Stomach (tissue), 9 donors: ENCODE data around the gene FAM222B. TPM values are rescaled to one million over a fixed set of nuclear protein-coding genes. Genes with fewer than 3 reads are reported as not detected.

Experiments
- DNase-seq, 2 donors: peaks; one replicate each; pipeline versions ENCODE4 v3.0.0 to v3.0.0-alpha.2; 2013 to 2019
- H3K27ac ChIP-seq, 5 donors: fragments of 200-600 bp in 4 of 5; sonication (generic) in 4 of 5; one replicate each; pipeline ENCODE4 v1.5.1; 2013 to 2019; ENCODE audit warnings: mild to moderate bottlenecking in 1 of 5, moderate library complexity in 1 of 5
- H3K27me3 ChIP-seq, 3 donors: fragments of 200-600 bp; sonication (generic); one replicate each; pipeline ENCODE4 v1.5.1; 2017 to 2019; ENCODE audit warnings: mixed run types in 1 of 3
- H3K36me3 ChIP-seq, 4 donors: fragments of 200-600 bp; sonication (generic); 1 replicate in 3 of 4; 2 replicates in 1 of 4; pipeline ENCODE4 v1.5.1; 2016 to 2019
- H3K4me1 ChIP-seq, 4 donors: fragments of 200-600 bp; sonication (generic); one replicate each; pipeline ENCODE4 v1.5.1; 2016 to 2019
- H3K4me3 ChIP-seq, 4 donors: fragments of 200-600 bp; sonication (generic) in 3 of 4; one replicate each; pipeline ENCODE4 v1.5.1; 2016 to 2019; ENCODE audit warnings: mild to moderate bottlenecking in 1 of 4
- H3K9me3 ChIP-seq, 4 donors: fragments of 200-600 bp; sonication (generic); one replicate each; pipeline ENCODE4 v1.5.1; 2016 to 2019
- CTCF ChIP-seq, 7 experiments: fragments of 450-650 bp in 4 of 7; fragments of 200-600 bp in 3 of 7; sonication (generic) in 3 of 7; IDR thresholded peaks; one replicate each; pipeline ENCODE4 v1.5.1; 2016 to 2019; ENCODE audit warnings: antibody characterized with exemption in 7 of 7, control low read depth in 2 of 7, mild to moderate bottlenecking in 1 of 7
- EP300 ChIP-seq: sonication (generic); formaldehyde crosslinking; IDR thresholded peaks from one replicate; pipeline ENCODE4 v1.6.1; 2017; ENCODE audit warnings: antibody characterized with exemption
- POLR2A ChIP-seq, 4 donors: fragments of 450-650 bp; IDR thresholded peaks; one replicate each; pipeline ENCODE4 v1.6.1; 2016; ENCODE audit warnings: antibody characterized with exemption in 4 of 4, control low read depth in 2 of 4, mild to moderate bottlenecking in 1 of 4, moderate library complexity in 1 of 4
- POLR2AphosphoS5 ChIP-seq, 3 donors: sonication (generic); formaldehyde crosslinking; IDR thresholded peaks; one replicate each; pipeline ENCODE4 v1.6.1; 2016; ENCODE audit warnings: antibody characterized with exemption in 3 of 3
- WGBS, 5 donors: extraction: QIAGEN DNeasy Blood & Tissue Kit in 3 of 5; methylation state at CpG; one replicate each; pipeline versions ENCODE4 v1.1.5 to v1.1.7; 2013 to 2018; 5-methylcytosine and 5-hydroxymethylcytosine counted together
- intact Hi-C: fragments of 100-400 bp; cut with DNase I; formaldehyde crosslinking; loops from one replicate; pipeline ENCODE4 v1.15.1; 2023; ENCODE audit warnings: low total_unique reads
- polyA plus RNA-seq, 3 donors: library from polyadenylated mRNA; stranded (reverse); fragments of 200-250 nt; gene quantifications; one replicate each; pipeline ENCODE4 v1.2.3, GENCODE V29; 2013
- total RNA-seq, 5 donors: library from RNA; depleted of rRNA; stranded (reverse); fragments of >200 nt; gene quantifications; one replicate each; pipeline versions ENCODE4 v1.1.0 to v1.2.3, GENCODE V29; 2014 to 2016
- donor health status: healthy with polysubstance abuse.
- donor health status: Bipolar disorder and iron deficiency.
- donor health status: healthy.

FAM222B gene
- total and polyA plus RNA-seq, 8 donors = 4.4 to 29.6 (median 8.6) TPM

- Histone ChIP-seq H3K4me3 (no peak overlapping the region), H3K4me1 (no peaks in the 10 kb centered on the region), H3K36me3 (peaks cover 0 to 14% (median 9%) of the 10 kb centered on the region in 4 donors), H3K9me3 (no peaks in the 10 kb centered on the region), H3K27me3 (no peaks in the 10 kb centered on the region), H3K27ac (no peak overlapping the region)
- WGBS, 5 donors = 81 to 90% (median 88%) methylated on average over 7 of the region's 7 CpGs
- DNase-seq = no peak
- intact Hi-C loops = no loop called here
- TF ChIP-seq CTCF (IDR thresholded peaks at IDR 0.05) (no peak), POLR2A (IDR thresholded peaks at IDR 0.05) (no peak), EP300 (no peak), POLR2AphosphoS5 (IDR thresholded peaks at IDR 0.05) (no peak)
Measured at GRCh38 chr17:28873839-28874238, 31.2 kb upstream of the FAM222B start.

- H3K9me3 ChIP-seq = no peaks in the 10 kb centered on the region
- no peaks in the 10 kb centered on the region for H3K36me3 ChIP-seq
- peaks cover 0 to 1% (median 0%) of the 10 kb centered on the region in 4 donors for H3K4me1 ChIP-seq
- 67 to 85% (median 82%) methylated on average over 6 of the region's 6 CpGs for WGBS, 5 donors
- peak overlapping the region in 1 of 5 donors; percentile 31 for H3K27ac ChIP-seq
- H3K27me3 ChIP-seq = no peaks in the 10 kb centered on the region
- TF ChIP-seq POLR2A (IDR thresholded peaks at IDR 0.05) = no peak
- peak in 1 of 2 donors; percentile 35 for DNase-seq
- intact Hi-C loops = no loop called here
- H3K4me3 ChIP-seq = no peak overlapping the region
Measured at GRCh38 chr17:28871056-28871579, 28.5 kb upstream of the FAM222B start.

- no peak for DNase-seq
- Histone ChIP-seq H3K27me3 (no peaks in the 10 kb centered on the region), H3K9me3 (no peaks in the 10 kb centered on the region), H3K4me1 (peaks cover 0 to 11% (median 0%) of the 10 kb centered on the region in 4 donors), H3K27ac (no peak overlapping the region), H3K4me3 (no peak overlapping the region), H3K36me3 (no peaks in the 10 kb centered on the region)
- TF ChIP-seq CTCF (IDR thresholded peaks at IDR 0.05) (no peak), EP300 (no peak), POLR2AphosphoS5 (IDR thresholded peaks at IDR 0.05) (no peak), POLR2A (IDR thresholded peaks at IDR 0.05) (no peak)
- intact Hi-C loops = no loop called here
- WGBS, 5 donors = 86 to 94% (median 90%) methylated on average over 7 of the region's 7 CpGs
Measured at GRCh38 chr17:28867276-28867675, 24.7 kb upstream of the FAM222B start.

GRCh38 chr17:28865946-28866752 is 23.6 kb upstream of the FAM222B start:
- Histone ChIP-seq H3K4me3 (no peak overlapping the region), H3K27ac (peak overlapping the region in 3 of 5 donors; percentile 13 to 70 (median 69)), H3K36me3 (peaks cover 0 to 10% (median 5%) of the 10 kb centered on the region in 4 donors), H3K9me3 (no peaks in the 10 kb centered on the region), H3K27me3 (no peaks in the 10 kb centered on the region), H3K4me1 (peaks cover 0 to 11% (median 0%) of the 10 kb centered on the region in 4 donors)
- TF ChIP-seq EP300 (no peak), POLR2A (IDR thresholded peaks at IDR 0.05) (no peak)
- 75 to 90% (median 86%) methylated on average over 13 of the region's 13 CpGs for WGBS, 5 donors
- intact Hi-C loops = no loop called here
- DNase-seq = no peak

GRCh38 chr17:28864991-28865849 is 22.6 kb upstream of the FAM222B start:
- Histone ChIP-seq H3K27ac (peak overlapping the region; percentile 13 to 83 (median 69)), H3K4me1 (peaks cover 0 to 11% (median 0%) of the 10 kb centered on the region in 4 donors), H3K4me3 (no peak overlapping the region), H3K36me3 (peaks cover 8 to 20% (median 14%) of the 10 kb centered on the region in 4 donors), H3K27me3 (no peaks in the 10 kb centered on the region), H3K9me3 (no peaks in the 10 kb centered on the region)
- peak; percentile 51 to 76 for DNase-seq
- no peak for TF ChIP-seq EP300
- TF ChIP-seq POLR2AphosphoS5 (IDR thresholded peaks at IDR 0.05) = peak in 1 of 3 donors; percentile 38
- intact Hi-C loops = no loop called here
- WGBS, 5 donors = 56 to 73% (median 59%) methylated on average over 8 to 11 of the region's 11 CpGs
